ENCODE results near the gene DUXB.

The DUXB gene

GRCh38 chr16:75644240-75645012 lies 56.8 kb downstream of the DUXB start:
- no peak for DNase-seq (ENCODE audit: low read depth, low spot score)
- POLR2A ChIA-PET = no interaction called here

More at GRCh38 chr16:75644240-75645012, 56.8 kb downstream of the DUXB start:
- no peak overlapping the region for H3K4me3 ChIP-seq (ENCODE audit: low read depth, low read length)
- CTCF ChIA-PET = interaction anchor here (1.4 kb wide), 1 partner anchor 11 kb away, joined by 3 read pairs; no protein-coding TSS in a partner anchor
- TF ChIP-seq, protein P1, sequence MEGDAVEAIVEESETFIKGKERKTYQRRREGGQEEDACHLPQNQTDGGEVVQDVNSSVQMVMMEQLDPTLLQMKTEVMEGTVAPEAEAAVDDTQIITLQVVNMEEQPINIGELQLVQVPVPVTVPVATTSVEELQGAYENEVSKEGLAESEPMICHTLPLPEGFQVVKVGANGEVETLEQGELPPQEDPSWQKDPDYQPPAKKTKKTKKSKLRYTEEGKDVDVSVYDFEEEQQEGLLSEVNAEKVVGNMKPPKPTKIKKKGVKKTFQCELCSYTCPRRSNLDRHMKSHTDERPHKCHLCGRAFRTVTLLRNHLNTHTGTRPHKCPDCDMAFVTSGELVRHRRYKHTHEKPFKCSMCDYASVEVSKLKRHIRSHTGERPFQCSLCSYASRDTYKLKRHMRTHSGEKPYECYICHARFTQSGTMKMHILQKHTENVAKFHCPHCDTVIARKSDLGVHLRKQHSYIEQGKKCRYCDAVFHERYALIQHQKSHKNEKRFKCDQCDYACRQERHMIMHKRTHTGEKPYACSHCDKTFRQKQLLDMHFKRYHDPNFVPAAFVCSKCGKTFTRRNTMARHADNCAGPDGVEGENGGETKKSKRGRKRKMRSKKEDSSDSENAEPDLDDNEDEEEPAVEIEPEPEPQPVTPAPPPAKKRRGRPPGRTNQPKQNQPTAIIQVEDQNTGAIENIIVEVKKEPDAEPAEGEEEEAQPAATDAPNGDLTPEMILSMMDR (IDR thresholded peaks at IDR 0.05; ENCODE audit: insufficient read depth, low read length, missing control alignments) = no peak
